Kidney (tissue), 14 donors: ENCODE measurements around the gene DNAJA3. TPM values are rescaled to one million over a fixed set of nuclear protein-coding genes. Genes with fewer than 3 reads are reported as not detected.

Experiments used
- DNase-seq, 5 donors: peaks; one replicate each; pipeline ENCODE4 v3.0.0-alpha.2; 2013 to 2020
- FAIRE-seq: peaks from 2 replicates; lab custom pipeline; 2012; peaks lifted over from hg19 to GRCh38; lab: Jason Lieb, UNC
- H3K27ac ChIP-seq, 2 donors: one replicate each; pipeline ENCODE4 v1.7.0; 2013; ENCODE audit warnings: low read depth in 2 of 2, low read length in 2 of 2, inconsistent platforms in 1 of 2
- H3K27me3 ChIP-seq: one replicate; pipeline ENCODE4 v1.7.1; 2013; ENCODE audit warnings: low read length, inconsistent platforms; ENCODE audit not compliant: control insufficient read depth, insufficient read depth
- H3K36me3 ChIP-seq, 3 donors: one replicate each; pipeline versions ENCODE4 v1.7.0 to v1.7.1; 2013; ENCODE audit warnings: low read length in 3 of 3, control low read depth in 1 of 3, inconsistent platforms in 1 of 3; ENCODE audit not compliant: insufficient read depth in 3 of 3, control insufficient read depth in 2 of 3
- H3K4me1 ChIP-seq, 3 donors: one replicate each; pipeline versions ENCODE4 v1.7.0 to v1.7.1; 2013; ENCODE audit warnings: low read length in 3 of 3, inconsistent platforms in 1 of 3, low read depth in 1 of 3; ENCODE audit not compliant: control insufficient read depth in 2 of 3, insufficient read depth in 2 of 3
- H3K4me3 ChIP-seq, 3 donors: one replicate each; pipeline versions ENCODE4 v1.7.0 to v1.8.1; 2013; ENCODE audit warnings: low read length in 3 of 3, control low read depth in 1 of 3, inconsistent platforms in 1 of 3
- H3K9ac ChIP-seq, 3 donors: one replicate each; pipeline versions ENCODE4 v1.7.0 to v1.7.1; 2013; ENCODE audit warnings: low read length in 3 of 3, control low read depth in 1 of 3, inconsistent platforms in 1 of 3
- H3K9me3 ChIP-seq, 3 donors: one replicate each; pipeline versions ENCODE4 v1.7.0 to v1.7.1; 2013; ENCODE audit warnings: low read length in 3 of 3, control low read depth in 1 of 3, inconsistent platforms in 1 of 3; ENCODE audit not compliant: control insufficient read depth in 2 of 3, insufficient read depth in 1 of 3
- CTCF ChIP-seq: IDR thresholded peaks from 3 replicates; pipeline ENCODE4 v1.5.1; 2012; ENCODE audit warnings: mild to moderate bottlenecking, moderate library complexity, borderline replicate concordance; ENCODE audit not compliant: insufficient read depth; ENCODE audit errors: extremely low read depth
- intact Hi-C: fragments of 100-400 bp; cut with DNase I; formaldehyde crosslinking; loops from one replicate; pipeline ENCODE4 v1.11.1; 2022
- polyA plus RNA-seq: library from polyadenylated mRNA; stranded (reverse); fragments of 350-450 nt; fragmentation: Illumina TruSeq; extraction: RNeasy Lipid Tissue Mini Kit (QIAGEN cat#74804); gene quantifications from one replicate; pipeline ENCODE4 v1.2.3, GENCODE V29; 2014; ENCODE audit warnings: low read depth, low replicate concordance; ENCODE audit not compliant: insufficient read depth
- total RNA-seq: library from RNA; stranded (reverse); fragmentation: NEBNext Ultra II Directional; extraction: Animal tissue kit (Norgen Biotek cat#: 25700); gene quantifications from one replicate; pipeline ENCODE4 v1.2.1, GENCODE V29; 2021
- donor health status: control.
- donor health status: control.
- donor health status: control.
- donor health status: control.
- donor health status: control.
- donor health status: DM: yes; HTN: yes; CAD: no.
- donor health status: Normal renal cell carcinoma (clear cell type).

Gene DNAJA3
- total and polyA plus RNA-seq, 2 donors from 2014 or later: 41.1 to 49.4 TPM

DNA sequence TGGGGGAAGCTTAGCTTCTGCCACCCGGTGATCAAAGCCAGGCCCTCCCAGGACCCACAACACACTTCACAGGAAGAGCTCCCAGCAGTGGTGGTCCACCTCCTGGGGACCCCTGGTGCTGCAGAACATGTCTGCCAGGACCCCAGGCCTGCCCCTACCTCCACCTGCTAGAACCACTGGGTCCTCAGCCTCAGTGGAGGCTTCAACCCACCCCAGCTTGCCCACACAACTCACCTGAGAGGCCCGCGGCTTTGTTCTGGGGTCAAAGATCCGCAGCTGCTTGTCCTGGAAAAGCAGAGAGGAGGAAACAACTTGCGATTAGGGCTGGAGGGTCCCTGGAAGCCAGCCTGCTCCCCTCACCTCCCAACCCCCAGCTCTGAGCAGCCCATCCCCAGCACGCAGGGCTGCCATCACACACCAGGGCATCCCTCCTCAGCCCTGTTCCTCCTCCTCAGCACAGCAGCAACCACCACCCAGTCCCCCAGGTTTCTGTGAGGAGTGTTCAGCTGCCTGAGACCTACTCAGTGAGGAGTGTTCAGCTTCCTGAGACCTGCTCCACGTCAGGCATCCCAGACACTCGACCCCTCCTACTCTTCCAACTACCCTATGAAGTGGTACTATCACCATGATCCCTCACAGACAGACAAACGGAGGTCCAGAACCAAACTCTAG is 30.5 kb upstream of the DNAJA3 start:
- no peak for TF ChIP-seq CTCF
- intact Hi-C loops: no loop called here
- H3K4me3 ChIP-seq: no peak overlapping the region
- no peak overlapping the region for H3K9ac ChIP-seq
- H3K9me3 ChIP-seq: no peaks in the 10 kb centered on the region
- no peak overlapping the region for H3K27ac ChIP-seq
- no peak for FAIRE-seq
- no peaks in the 10 kb centered on the region for H3K27me3 ChIP-seq
- H3K4me1 ChIP-seq: peaks cover 0 to 11% (median 0%) of the 10 kb centered on the region in 3 donors
- peak in 2 of 5 donors; percentile 34 to 54 for DNase-seq
- H3K36me3 ChIP-seq: peaks cover 0 to 3% (median 0%) of the 10 kb centered on the region in 3 donors

- Histone ChIP-seq H3K27me3 (no peaks in the 10 kb centered on the region), H3K9ac (no peak overlapping the region), H3K9me3 (no peaks in the 10 kb centered on the region), H3K4me3 (no peak overlapping the region), H3K36me3 (peaks cover 0 to 3% (median 0%) of the 10 kb centered on the region in 3 donors), H3K4me1 (peaks cover 0 to 4% (median 2%) of the 10 kb centered on the region in 3 donors), H3K27ac (no peak overlapping the region)
- intact Hi-C loops: no loop called here
- DNase-seq (no peak), FAIRE-seq (no peak)
- no peak for TF ChIP-seq CTCF
Measured at GRCh38 chr16:4399001-4399730, 26.5 kb upstream of the DNAJA3 start.

- H3K4me1 ChIP-seq: peaks cover 0 to 4% (median 2%) of the 10 kb centered on the region in 3 donors
- no peak overlapping the region for H3K27ac ChIP-seq
- DNase-seq (peak; percentile 64 to 90 (median 76)), FAIRE-seq (no peak)
- H3K9ac ChIP-seq: no peak overlapping the region
- no peak for TF ChIP-seq CTCF
- peaks cover 0 to 3% (median 0%) of the 10 kb centered on the region in 3 donors for H3K36me3 ChIP-seq
- no peak overlapping the region for H3K4me3 ChIP-seq
- no peaks in the 10 kb centered on the region for H3K9me3 ChIP-seq
- intact Hi-C loops: loop anchor here (5.0 to 10.0 kb wide), 2 partner anchors 39 to 116 kb away; no protein-coding TSS in a partner anchor
- no peaks in the 10 kb centered on the region for H3K27me3 ChIP-seq
Measured at GRCh38 chr16:4401094-4401501, 24.6 kb upstream of the DNAJA3 start.
